ENCODE measurements around the gene KIAA2012. TPM values are rescaled to one million over a fixed set of nuclear protein-coding genes. Genes with fewer than 3 reads are reported as not detected.

Gene KIAA2012
- total RNA-seq, 1 donor from 2014 or later = not detected

DNA sequence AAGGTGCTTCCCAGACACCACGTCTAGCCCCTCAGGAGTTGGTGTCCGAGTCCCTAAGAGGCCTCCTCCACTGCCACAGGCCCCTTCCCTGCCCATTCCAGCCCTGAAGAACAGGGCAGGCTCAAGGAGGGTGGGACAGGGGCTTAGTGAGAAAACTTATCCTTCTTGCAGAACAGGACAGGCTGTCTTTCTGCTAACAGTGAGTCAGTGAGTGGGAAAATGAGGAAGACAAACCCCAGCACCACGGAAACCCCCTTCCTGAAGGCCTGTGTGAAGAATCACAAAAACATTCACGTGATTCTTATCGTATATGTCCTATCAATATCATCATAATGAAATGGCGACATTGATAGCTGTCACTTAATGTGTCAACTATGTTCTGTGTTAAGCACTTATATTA lies 29.6 kb upstream of the KIAA2012 start:
- peaks cover 4% of the 10 kb centered on the region for H3K27me3 Mint-ChIP-seq (ENCODE audit: unreplicated experiment)
- no peak overlapping the region for H3K4me3 Mint-ChIP-seq (ENCODE audit: unreplicated experiment)
- no peak for DNase-seq (ENCODE audit: extremely low spot score, unreplicated experiment)
- no peak for TF ChIP-seq CTCF (IDR thresholded peaks at IDR 0.05)
- H3K36me3 Mint-ChIP-seq (ENCODE audit: unreplicated experiment) = peaks cover 7% of the 10 kb centered on the region
- no peaks in the 10 kb centered on the region for H3K4me1 Mint-ChIP-seq (ENCODE audit: unreplicated experiment)
- no peak overlapping the region for H3K27ac Mint-ChIP-seq (ENCODE audit: unreplicated experiment)
- no peaks in the 10 kb centered on the region for H3K9me3 Mint-ChIP-seq (ENCODE audit: unreplicated experiment)

DNA sequence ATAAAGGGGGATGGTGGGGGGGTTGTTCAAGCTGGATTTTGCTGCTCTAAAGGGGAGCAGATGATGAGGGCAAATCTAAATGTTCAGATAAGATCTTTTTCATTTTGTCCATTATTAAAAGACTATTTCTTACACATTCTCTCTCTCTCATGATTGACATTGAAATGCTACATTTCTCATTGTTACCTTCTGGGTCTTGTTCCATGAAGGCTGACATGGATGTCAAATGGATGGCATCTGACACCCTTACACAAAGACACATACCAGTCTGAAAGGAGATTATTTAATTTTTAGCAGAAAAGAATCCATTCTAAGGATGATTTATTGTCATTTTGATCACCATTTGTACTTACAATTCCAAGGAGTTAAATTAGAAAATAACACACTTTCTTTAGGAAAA lies 28.3 kb upstream of the KIAA2012 start:
- no peak for DNase-seq (ENCODE audit: extremely low spot score, unreplicated experiment)
- Mint-ChIP-seq H3K9me3 (ENCODE audit: unreplicated experiment) (no peaks in the 10 kb centered on the region), H3K4me3 (ENCODE audit: unreplicated experiment) (no peak overlapping the region), H3K27ac (ENCODE audit: unreplicated experiment) (no peak overlapping the region), H3K27me3 (ENCODE audit: unreplicated experiment) (peaks cover 4% of the 10 kb centered on the region), H3K4me1 (ENCODE audit: unreplicated experiment) (no peaks in the 10 kb centered on the region), H3K36me3 (ENCODE audit: unreplicated experiment) (peaks cover 7% of the 10 kb centered on the region)
- no peak for TF ChIP-seq CTCF (IDR thresholded peaks at IDR 0.05)

GRCh38 chr2:202046572-202046971 lies 26.5 kb upstream of the KIAA2012 start:
- no peak for DNase-seq (ENCODE audit: extremely low spot score, unreplicated experiment)
- Mint-ChIP-seq H3K27me3 (ENCODE audit: unreplicated experiment) (peaks cover 4% of the 10 kb centered on the region), H3K27ac (ENCODE audit: unreplicated experiment) (no peak overlapping the region), H3K4me3 (ENCODE audit: unreplicated experiment) (no peak overlapping the region), H3K9me3 (ENCODE audit: unreplicated experiment) (no peaks in the 10 kb centered on the region), H3K36me3 (ENCODE audit: unreplicated experiment) (peaks cover 4% of the 10 kb centered on the region), H3K4me1 (ENCODE audit: unreplicated experiment) (peaks cover 5% of the 10 kb centered on the region)
- TF ChIP-seq CTCF (IDR thresholded peaks at IDR 0.05) = no peak

- Mint-ChIP-seq H3K36me3 (ENCODE audit: unreplicated experiment) (peaks cover 4% of the 10 kb centered on the region), H3K27me3 (ENCODE audit: unreplicated experiment) (peaks cover 4% of the 10 kb centered on the region), H3K9me3 (ENCODE audit: unreplicated experiment) (no peaks in the 10 kb centered on the region), H3K4me1 (ENCODE audit: unreplicated experiment) (peaks cover 16% of the 10 kb centered on the region), H3K27ac (ENCODE audit: unreplicated experiment) (no peak overlapping the region), H3K4me3 (ENCODE audit: unreplicated experiment) (no peak overlapping the region)
- no peak for DNase-seq (ENCODE audit: extremely low spot score, unreplicated experiment)
- no peak for TF ChIP-seq CTCF (IDR thresholded peaks at IDR 0.05)
These were observed 23.8 kb upstream of the KIAA2012 start for GRCh38 chr2:202049092-202049728.

DNA sequence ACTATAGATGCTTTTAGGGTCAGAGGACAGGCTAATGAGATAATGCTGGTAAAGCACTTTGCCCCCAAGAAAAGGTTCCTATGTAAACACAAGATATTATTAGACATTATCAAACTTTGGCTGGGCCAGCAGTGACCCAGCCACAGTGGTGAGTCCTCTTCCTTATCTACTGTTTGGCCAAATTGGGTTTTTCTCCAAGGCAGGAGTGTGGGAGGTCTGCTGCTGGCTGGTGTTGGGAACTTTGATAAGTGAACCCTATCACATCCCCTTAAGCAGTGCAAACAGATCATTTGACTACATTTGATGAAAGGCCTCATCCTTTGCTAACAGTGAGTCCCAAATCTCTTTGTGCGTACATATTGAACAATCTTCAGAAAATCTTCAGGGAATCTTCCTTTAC lies 23.2 kb upstream of the KIAA2012 start:
- H3K9me3 Mint-ChIP-seq (ENCODE audit: unreplicated experiment) = no peaks in the 10 kb centered on the region
- TF ChIP-seq CTCF (IDR thresholded peaks at IDR 0.05) = no peak
- no peak for DNase-seq (ENCODE audit: extremely low spot score, unreplicated experiment)
- no peak overlapping the region for H3K4me3 Mint-ChIP-seq (ENCODE audit: unreplicated experiment)
- H3K36me3 Mint-ChIP-seq (ENCODE audit: unreplicated experiment) = peaks cover 4% of the 10 kb centered on the region
- peaks cover 8% of the 10 kb centered on the region for H3K27me3 Mint-ChIP-seq (ENCODE audit: unreplicated experiment)
- H3K4me1 Mint-ChIP-seq (ENCODE audit: unreplicated experiment) = peaks cover 16% of the 10 kb centered on the region
- no peak overlapping the region for H3K27ac Mint-ChIP-seq (ENCODE audit: unreplicated experiment)
